Ascending aorta (tissue), 2 donors: ENCODE measurements around the gene CPPED1. TPM values are rescaled to one million over a fixed set of nuclear protein-coding genes. Genes with fewer than 3 reads are reported as not detected.

Source experiments
- DNase-seq, 2 donors: peaks; one replicate each; pipeline ENCODE4 v3.0.0-alpha.2; 2019; ENCODE audit warnings: low spot score in 2 of 2
- H3K27ac ChIP-seq, 2 donors: fragments of 200-600 bp; sonication (generic); one replicate each; pipeline ENCODE4 v1.5.1; 2016 to 2017; ENCODE audit warnings: mild to moderate bottlenecking in 1 of 2
- H3K27me3 ChIP-seq: fragments of 200-600 bp; sonication (generic); one replicate; pipeline ENCODE4 v1.5.1; 2017
- H3K36me3 ChIP-seq, 2 donors: fragments of 200-600 bp; sonication (generic); one replicate each; pipeline ENCODE4 v1.5.1; 2016
- H3K4me1 ChIP-seq, 2 donors: fragments of 200-600 bp; sonication (generic); one replicate each; pipeline ENCODE4 v1.5.1; 2016 to 2017; ENCODE audit warnings: mild to moderate bottlenecking in 1 of 2
- H3K4me3 ChIP-seq, 2 donors: fragments of 200-600 bp; sonication (generic); one replicate each; pipeline ENCODE4 v1.5.1; 2016 to 2017; ENCODE audit warnings: mild to moderate bottlenecking in 1 of 2
- H3K9me3 ChIP-seq, 2 donors: fragments of 200-600 bp; sonication (generic); one replicate each; pipeline ENCODE4 v1.5.1; 2016
- intact Hi-C: fragments of 100-400 bp; cut with DNase I; formaldehyde crosslinking; loops from one replicate; pipeline ENCODE4 v1.15.1; 2023
- total RNA-seq: library from RNA; depleted of rRNA; stranded (reverse); fragments of >200 nt; gene quantifications from one replicate; pipeline ENCODE4 v1.1.0, GENCODE V29; 2016
- TF ChIP-seq, protein P1 (sequence below), 3 experiments: fragments of 200-600 bp in 2 of 3; fragments of 450-650 bp in 1 of 3; sonication (generic) in 2 of 3; IDR thresholded peaks; one replicate each; pipeline ENCODE4 v1.5.1; 2016 to 2019; ENCODE audit warnings: antibody characterized with exemption in 3 of 3, mild to moderate bottlenecking in 1 of 3, moderate library complexity in 1 of 3

CPPED1 gene
- total RNA-seq, 1 donor from 2014 or later: 13.3 TPM

DNA sequence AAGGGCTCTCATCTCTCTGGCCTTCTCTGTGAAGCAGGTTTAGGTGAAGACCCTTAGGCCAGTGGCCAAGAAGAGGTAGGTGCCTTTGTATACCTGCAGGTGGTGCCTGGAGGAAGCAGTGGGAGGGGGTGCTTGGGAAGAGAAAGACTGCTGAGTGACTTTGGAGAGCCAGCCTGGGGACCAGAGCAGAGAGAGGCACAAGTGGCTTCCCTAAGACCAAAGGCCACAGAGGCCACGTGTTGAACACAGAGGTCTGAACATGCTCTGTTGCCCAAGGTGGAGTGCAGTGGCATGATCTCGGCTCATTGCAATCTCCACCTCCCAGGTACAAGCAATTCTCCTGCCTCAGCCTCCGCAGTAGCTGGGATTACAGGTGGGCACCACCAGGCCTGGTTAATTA, 103.5 kb downstream of the CPPED1 start:
- no peaks in the 10 kb centered on the region for H3K9me3 ChIP-seq
- DNase-seq: no peak
- H3K27ac ChIP-seq: no peak overlapping the region
- H3K4me1 ChIP-seq: no peaks in the 10 kb centered on the region
- intact Hi-C loops: no loop called here
- H3K36me3 ChIP-seq: peaks cover 6 to 20% of the 10 kb centered on the region in 2 donors
- H3K4me3 ChIP-seq: no peak overlapping the region
- TF ChIP-seq, protein P1, sequence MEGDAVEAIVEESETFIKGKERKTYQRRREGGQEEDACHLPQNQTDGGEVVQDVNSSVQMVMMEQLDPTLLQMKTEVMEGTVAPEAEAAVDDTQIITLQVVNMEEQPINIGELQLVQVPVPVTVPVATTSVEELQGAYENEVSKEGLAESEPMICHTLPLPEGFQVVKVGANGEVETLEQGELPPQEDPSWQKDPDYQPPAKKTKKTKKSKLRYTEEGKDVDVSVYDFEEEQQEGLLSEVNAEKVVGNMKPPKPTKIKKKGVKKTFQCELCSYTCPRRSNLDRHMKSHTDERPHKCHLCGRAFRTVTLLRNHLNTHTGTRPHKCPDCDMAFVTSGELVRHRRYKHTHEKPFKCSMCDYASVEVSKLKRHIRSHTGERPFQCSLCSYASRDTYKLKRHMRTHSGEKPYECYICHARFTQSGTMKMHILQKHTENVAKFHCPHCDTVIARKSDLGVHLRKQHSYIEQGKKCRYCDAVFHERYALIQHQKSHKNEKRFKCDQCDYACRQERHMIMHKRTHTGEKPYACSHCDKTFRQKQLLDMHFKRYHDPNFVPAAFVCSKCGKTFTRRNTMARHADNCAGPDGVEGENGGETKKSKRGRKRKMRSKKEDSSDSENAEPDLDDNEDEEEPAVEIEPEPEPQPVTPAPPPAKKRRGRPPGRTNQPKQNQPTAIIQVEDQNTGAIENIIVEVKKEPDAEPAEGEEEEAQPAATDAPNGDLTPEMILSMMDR (IDR thresholded peaks at IDR 0.05): no peak
- H3K27me3 ChIP-seq: no peaks in the 10 kb centered on the region

DNA sequence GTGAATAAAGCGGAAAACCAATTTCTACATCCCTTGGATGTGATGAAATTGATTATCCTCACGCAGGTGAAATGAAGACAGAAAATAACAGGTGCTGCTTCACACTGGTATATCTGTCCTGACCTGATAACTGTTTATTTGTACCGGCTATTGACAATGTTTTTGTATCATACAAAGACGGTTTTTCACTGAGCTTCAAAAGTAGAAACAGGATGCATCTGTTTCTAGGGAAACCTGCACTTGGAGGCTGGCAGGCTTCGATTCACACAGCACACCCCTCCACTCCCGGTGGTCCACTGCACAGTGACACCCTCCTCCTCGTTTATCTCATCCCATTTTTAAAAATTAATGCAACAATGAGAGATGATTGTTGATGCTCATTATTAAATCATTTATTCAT, 104.5 kb downstream of the CPPED1 start:
- intact Hi-C loops: no loop called here
- Histone ChIP-seq H3K27ac (no peak overlapping the region), H3K4me1 (no peaks in the 10 kb centered on the region), H3K27me3 (no peaks in the 10 kb centered on the region), H3K36me3 (peaks cover 6 to 16% of the 10 kb centered on the region in 2 donors), H3K4me3 (no peak overlapping the region), H3K9me3 (no peaks in the 10 kb centered on the region)
- DNase-seq: no peak
- TF ChIP-seq, protein P1 (IDR thresholded peaks at IDR 0.05): no peak

DNA sequence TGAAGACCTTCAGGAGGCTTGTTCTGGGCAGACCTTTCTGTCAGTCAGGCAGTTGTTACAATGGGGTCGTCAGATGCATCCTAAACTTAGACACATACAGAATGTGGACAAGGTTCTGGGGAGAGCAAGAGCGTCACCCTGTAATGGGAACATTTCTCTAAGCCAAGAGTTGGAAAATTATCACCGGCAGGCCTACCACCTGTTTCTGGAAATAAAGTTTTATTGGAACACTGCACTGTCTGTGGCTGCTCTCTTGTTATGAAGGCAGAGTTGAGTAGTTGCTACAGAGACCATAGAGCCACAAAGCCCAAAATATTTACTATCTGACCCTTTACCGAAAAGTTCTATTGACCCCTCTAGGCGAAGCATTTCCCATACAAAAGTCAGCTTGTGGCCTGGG, 106.2 kb downstream of the CPPED1 start:
- H3K4me3 ChIP-seq: no peak overlapping the region
- no peaks in the 10 kb centered on the region for H3K9me3 ChIP-seq
- no peak overlapping the region for H3K27ac ChIP-seq
- TF ChIP-seq, protein P1 (IDR thresholded peaks at IDR 0.05): no peak
- H3K27me3 ChIP-seq: no peaks in the 10 kb centered on the region
- peaks cover 6 to 20% of the 10 kb centered on the region in 2 donors for H3K36me3 ChIP-seq
- intact Hi-C loops: no loop called here
- no peak for DNase-seq
- H3K4me1 ChIP-seq: no peaks in the 10 kb centered on the region

DNA sequence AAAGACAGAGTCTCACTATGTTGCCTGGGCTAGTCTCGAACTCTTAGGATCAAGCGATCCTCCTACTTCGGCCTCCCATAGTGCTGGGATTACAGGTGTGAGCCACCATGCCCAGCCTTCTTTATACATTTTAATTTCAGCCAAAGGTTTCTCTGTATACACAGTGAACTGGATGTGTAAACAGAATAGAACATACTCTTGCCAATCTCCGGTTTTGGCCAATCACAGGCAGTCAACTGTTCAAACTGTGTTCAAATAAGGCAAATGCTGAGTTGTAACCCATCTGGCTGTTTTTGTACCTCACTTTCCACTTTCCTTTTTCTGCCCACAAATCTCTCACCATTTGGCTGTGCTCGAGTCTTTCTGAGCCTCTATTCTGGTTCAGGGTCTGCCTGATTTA, 108.2 kb downstream of the CPPED1 start:
- H3K36me3 ChIP-seq: peaks cover 0 to 14% of the 10 kb centered on the region in 2 donors
- intact Hi-C loops: no loop called here
- no peaks in the 10 kb centered on the region for H3K9me3 ChIP-seq
- no peak overlapping the region for H3K4me3 ChIP-seq
- no peak for DNase-seq
- no peak overlapping the region for H3K27ac ChIP-seq
- H3K4me1 ChIP-seq: no peaks in the 10 kb centered on the region
- no peaks in the 10 kb centered on the region for H3K27me3 ChIP-seq
- TF ChIP-seq, protein P1 (IDR thresholded peaks at IDR 0.05): no peak

DNA sequence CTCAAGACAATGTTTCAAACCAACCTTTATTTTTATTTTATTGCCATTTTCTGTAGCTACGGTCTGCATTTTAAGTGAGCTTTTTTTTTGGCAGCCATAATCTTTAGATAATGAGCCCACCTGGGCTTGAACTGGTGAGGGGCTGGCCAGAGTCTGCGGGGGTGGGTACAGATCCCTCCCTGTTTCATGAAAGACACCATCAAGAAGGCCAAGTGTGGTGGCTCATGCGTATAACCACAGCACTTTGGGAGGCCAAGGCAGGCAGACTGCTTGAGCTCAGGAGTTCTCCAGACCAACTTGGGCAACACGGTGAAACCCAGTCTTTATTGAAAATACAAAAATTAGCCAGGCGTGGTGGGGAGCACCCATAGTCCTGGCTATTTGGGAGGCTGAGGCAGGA, 113.7 kb downstream of the CPPED1 start:
- peaks cover 0 to 10% of the 10 kb centered on the region in 2 donors for H3K36me3 ChIP-seq
- intact Hi-C loops: no loop called here
- TF ChIP-seq, protein P1 (IDR thresholded peaks at IDR 0.05): no peak
- no peaks in the 10 kb centered on the region for H3K4me1 ChIP-seq
- H3K9me3 ChIP-seq: no peaks in the 10 kb centered on the region
- DNase-seq: no peak
- no peak overlapping the region for H3K4me3 ChIP-seq
- no peaks in the 10 kb centered on the region for H3K27me3 ChIP-seq
- H3K27ac ChIP-seq: no peak overlapping the region
